Activated B cell treated with CpG ODN at 0.5 μM for 24 hours (primary cell): ENCODE measurements around the gene WASF2. TPM values are rescaled to one million over a fixed set of nuclear protein-coding genes. Genes with fewer than 3 reads are reported as not detected.
A peak's percentile ranks its signal among the peaks of the same experiment; 100 is the strongest.
"Not testable (repeated sequence)": the region's sequence is repeated elsewhere in the genome, so short reads cannot be mapped to it uniquely, and the experiment has no call there.

Source experiments
- ATAC-seq: fragments of 200-7000 bp; cut with Tn5 transposase; one replicate; pipeline ENCODE4 v1.10.0; 2021; ENCODE audit warnings: low read depth, mild to moderate bottlenecking, moderate library complexity
- CTCF ChIA-PET: fragments of 350-600 bp; sonication (Branson Sonifier 250); formaldehyde crosslinking; loops from one replicate; lab custom pipeline; 2021; ENCODE audit warnings: antibody characterized with exemption; lab: Charles Lee
- POLR2A ChIA-PET: fragments of 350-600 bp; sonication (Branson Sonifier 250); formaldehyde crosslinking; loops from one replicate; lab custom pipeline; 2021; ENCODE audit warnings: antibody characterized with exemption; lab: Charles Lee
- DNase-seq: peaks from one replicate; pipeline ENCODE4 v3.0.0; 2022
- H3K27ac Mint-ChIP-seq: one replicate; pipeline ENCODE4 v1.8.0; 2020; ENCODE audit warnings: mixed read lengths
- H3K27me3 Mint-ChIP-seq: one replicate; pipeline ENCODE4 v1.8.0; 2021; ENCODE audit warnings: mixed read lengths
- H3K36me3 Mint-ChIP-seq: one replicate; pipeline ENCODE4 v1.8.0; 2021; ENCODE audit warnings: low read depth, mixed read lengths
- H3K4me1 Mint-ChIP-seq: one replicate; pipeline ENCODE4 v1.8.0; 2021; ENCODE audit warnings: mixed read lengths
- H3K4me3 Mint-ChIP-seq: one replicate; pipeline ENCODE4 v1.8.0; 2020; ENCODE audit warnings: mild to moderate bottlenecking, mixed read lengths
- H3K9me3 Mint-ChIP-seq: one replicate; pipeline ENCODE4 v1.8.0; 2020; ENCODE audit warnings: mixed read lengths
- CTCF ChIP-seq: fragments of 200-600 bp; IDR thresholded peaks from one replicate; pipeline ENCODE4 v1.8.0; 2022; ENCODE audit warnings: antibody characterized with exemption, mild to moderate bottlenecking
- intact Hi-C: fragments of 100-400 bp; cut with micrococcal nuclease; formaldehyde crosslinking; loops from one replicate; pipeline ENCODE4 v1.15.1; 2024
- total RNA-seq: library from RNA; stranded (reverse); gene quantifications from 2 replicates; pipeline ENCODE4 v1.2.3, GENCODE V29; 2022

The WASF2 gene
- total RNA-seq, 1 donor from 2014 or later: 137 TPM

GRCh38 chr1:27413004-27413403 is 77.0 kb downstream of the WASF2 start:
- ATAC-seq (no peak), DNase-seq (no peak)
- no peaks in the 10 kb centered on the region for H3K9me3 Mint-ChIP-seq
- ChIA-PET CTCF (interaction anchor here (0.7 to 1.0 kb wide), 3 partner anchors 9 to 256 kb away, joined by 3 to 6 read pairs (median 4); no protein-coding TSS in a partner anchor), POLR2A (interaction anchor here (0.8 to 1.6 kb wide), 2 partner anchors 113 to 143 kb away, joined by 3 to 6 read pairs; no protein-coding TSS in a partner anchor)
- H3K27ac Mint-ChIP-seq: peak overlapping the region; percentile 53
- TF ChIP-seq CTCF: no peak
- peaks cover 44% of the 10 kb centered on the region for H3K4me1 Mint-ChIP-seq
- peaks cover 88% of the 10 kb centered on the region for H3K36me3 Mint-ChIP-seq
- H3K4me3 Mint-ChIP-seq: no peak overlapping the region
- intact Hi-C loops: no loop called here
- no peaks in the 10 kb centered on the region for H3K27me3 Mint-ChIP-seq

- no peak for TF ChIP-seq CTCF
- Mint-ChIP-seq H3K4me1 (peaks cover 44% of the 10 kb centered on the region), H3K36me3 (peaks cover 91% of the 10 kb centered on the region), H3K4me3 (no peak overlapping the region), H3K9me3 (no peaks in the 10 kb centered on the region), H3K27ac (peak overlapping the region; percentile 53), H3K27me3 (no peaks in the 10 kb centered on the region)
- intact Hi-C loops: no loop called here
- no peak for ATAC-seq
- ChIA-PET POLR2A (interaction anchor here (1.6 kb wide), 1 partner anchor 113 kb away, joined by 3 read pairs; no protein-coding TSS in a partner anchor), CTCF (interaction anchor here (0.7 to 1.0 kb wide), 2 partner anchors 33 to 257 kb away, joined by 3 to 6 read pairs; no protein-coding TSS in a partner anchor)
- DNase-seq: no peak
These were observed 77.5 kb downstream of the WASF2 start for GRCh38 chr1:27412502-27412901.

- ChIA-PET POLR2A (no interaction called here), CTCF (interaction anchor here (0.8 to 1.2 kb wide), 2 partner anchors 78 to 198 kb away, joined by 3 read pairs; no protein-coding TSS in a partner anchor)
- Mint-ChIP-seq H3K27ac (peak overlapping the region; percentile 25), H3K4me3 (no peak overlapping the region), H3K36me3 (peaks cover 86% of the 10 kb centered on the region), H3K27me3 (no peaks in the 10 kb centered on the region), H3K9me3 (no peaks in the 10 kb centered on the region), H3K4me1 (peaks cover 42% of the 10 kb centered on the region)
- DNase-seq (no peak), ATAC-seq (no peak)
- TF ChIP-seq CTCF: no peak
- intact Hi-C loops: no loop called here
These were observed 79.3 kb downstream of the WASF2 start for GRCh38 chr1:27410709-27411108.

GRCh38 chr1:27409669-27410068 is 80.3 kb downstream of the WASF2 start:
- H3K4me3 Mint-ChIP-seq: no peak overlapping the region
- intact Hi-C loops: no loop called here
- no peak for TF ChIP-seq CTCF
- no peaks in the 10 kb centered on the region for H3K27me3 Mint-ChIP-seq
- peak overlapping the region; percentile 41 for H3K27ac Mint-ChIP-seq
- ChIA-PET POLR2A (interaction anchor here (0.7 kb wide), 1 partner anchor 241 kb away, joined by 3 read pairs; no protein-coding TSS in a partner anchor), CTCF (no interaction called here)
- peaks cover 39% of the 10 kb centered on the region for H3K4me1 Mint-ChIP-seq
- H3K9me3 Mint-ChIP-seq: no peaks in the 10 kb centered on the region
- H3K36me3 Mint-ChIP-seq: peaks cover 76% of the 10 kb centered on the region
- ATAC-seq (no peak), DNase-seq (no peak)

- peak overlapping the region; percentile 70 for H3K27ac Mint-ChIP-seq
- H3K36me3 Mint-ChIP-seq: peaks cover 61% of the 10 kb centered on the region
- H3K27me3 Mint-ChIP-seq: no peaks in the 10 kb centered on the region
- no peak overlapping the region for H3K4me3 Mint-ChIP-seq
- no peak for TF ChIP-seq CTCF
- ATAC-seq (no peak), DNase-seq (no peak)
- no peaks in the 10 kb centered on the region for H3K9me3 Mint-ChIP-seq
- H3K4me1 Mint-ChIP-seq: peaks cover 54% of the 10 kb centered on the region
- intact Hi-C loops: no loop called here
- ChIA-PET CTCF (no interaction called here), POLR2A (interaction anchor here (0.7 to 0.8 kb wide), 2 partner anchors 15 to 33 kb away, joined by 3 to 5 read pairs; no protein-coding TSS in a partner anchor)
These were observed 81.8 kb downstream of the WASF2 start for GRCh38 chr1:27408151-27408550.

- intact Hi-C loops, H3K9me3 Mint-ChIP-seq, DNase-seq, H3K27me3 Mint-ChIP-seq, CTCF ChIA-PET: not testable (repeated sequence)
- Mint-ChIP-seq H3K4me3 (peak overlapping the region; percentile 28), H3K36me3 (peaks cover 49% of the 10 kb centered on the region), H3K27ac (peak overlapping the region; percentile 87), H3K4me1 (peaks cover 62% of the 10 kb centered on the region)
- POLR2A ChIA-PET: interaction anchor here (1.4 to 2.5 kb wide), 2 partner anchors 10 to 252 kb away, joined by 5 to 7 read pairs; no protein-coding TSS in a partner anchor
- peak; percentile 51 for ATAC-seq
These were observed 83.2 kb downstream of the WASF2 start for GRCh38 chr1:27406791-27407190.
